Smooth muscle cell (in vitro differentiated cells): ENCODE data around the gene ITPRID2. TPM values are rescaled to one million over a fixed set of nuclear protein-coding genes. Genes with fewer than 3 reads are reported as not detected.

ENCODE experiments used
- DNase-seq: peaks from one replicate; lab custom pipeline; 2025; ENCODE audit not compliant: unreplicated experiment; lab: John Stamatoyannopoulos, UW
- H2AFZ ChIP-seq: fragments of 200-600 bp; sonication (generic); 2 replicates; pipeline ENCODE4 v1.6.0; 2016; ENCODE audit warnings: antibody characterized with exemption, low read depth, mild to moderate bottlenecking
- H3F3A ChIP-seq: fragments of 200-600 bp; sonication (generic); 2 replicates; pipeline ENCODE4 v1.6.0; 2017; ENCODE audit warnings: antibody characterized with exemption, low read depth
- H3K27ac ChIP-seq: fragments of 200-600 bp; sonication (generic); 2 replicates; pipeline ENCODE4 v1.5.1; 2016; ENCODE audit warnings: low read depth, mild to moderate bottlenecking
- H3K27me3 ChIP-seq: fragments of 200-600 bp; sonication (generic); 2 replicates; pipeline ENCODE4 v1.6.1; 2016; ENCODE audit warnings: low read depth, mild to moderate bottlenecking
- H3K36me3 ChIP-seq: fragments of 200-600 bp; sonication (generic); 2 replicates; pipeline ENCODE4 v1.5.1; 2016; ENCODE audit warnings: low read depth
- H3K4me1 ChIP-seq: fragments of 200-600 bp; sonication (generic); 2 replicates; pipeline ENCODE4 v1.5.1; 2016; ENCODE audit warnings: low read depth
- H3K4me2 ChIP-seq: fragments of 200-600 bp; sonication (generic); 2 replicates; pipeline ENCODE4 v1.6.0; 2016; ENCODE audit warnings: mild to moderate bottlenecking
- H3K4me3 ChIP-seq: fragments of 200-600 bp; sonication (generic); 2 replicates; pipeline ENCODE4 v1.5.1; 2016; ENCODE audit warnings: mild to moderate bottlenecking
- H3K79me2 ChIP-seq: fragments of 200-600 bp; sonication (generic); 2 replicates; pipeline ENCODE4 v1.6.0; 2016; ENCODE audit warnings: low read depth, mild to moderate bottlenecking
- H3K9ac ChIP-seq: fragments of 200-600 bp; sonication (generic); 2 replicates; pipeline ENCODE4 v1.6.0; 2016; ENCODE audit warnings: low read depth
- H3K9me3 ChIP-seq: fragments of 200-600 bp; sonication (generic); replicated peaks from 2 replicates; pipeline ENCODE4 v1.5.1; 2016; ENCODE audit warnings: low read depth
- H4K20me1 ChIP-seq: fragments of 200-600 bp; sonication (generic); 2 replicates; pipeline ENCODE4 v1.6.0; 2016; ENCODE audit warnings: low read depth
- CTCF ChIP-seq: fragments of 200-600 bp; sonication (generic); IDR thresholded peaks from 2 replicates; pipeline ENCODE4 v1.5.1; 2017; ENCODE audit warnings: borderline replicate concordance, mild to moderate bottlenecking, antibody characterized with exemption; ENCODE audit not compliant: insufficient read depth, poor library complexity, severe bottlenecking
- WGBS: methylation state at CpG from one replicate; pipeline ENCODE4 v1.1.7; 2016; ENCODE audit warnings: low lambda C conversion rate; 5-methylcytosine and 5-hydroxymethylcytosine counted together
- polyA plus RNA-seq: library from polyadenylated mRNA; unstranded; fragments of >200 nt; fragmentation: Nextera tagmentation; extraction: Ambion mirVana; gene quantifications from 2 replicates; pipeline ENCODE4 v1.2.1, GENCODE V29; 2016
- total RNA-seq: library from RNA; depleted of rRNA; stranded (reverse); fragments of >200 nt; gene quantifications from 2 replicates; pipeline ENCODE4 v1.2.3, GENCODE V29; 2014

ITPRID2 gene
- total and polyA plus RNA-seq, 2 experiments from 2014 or later = 28.2 to 556 TPM

DNA sequence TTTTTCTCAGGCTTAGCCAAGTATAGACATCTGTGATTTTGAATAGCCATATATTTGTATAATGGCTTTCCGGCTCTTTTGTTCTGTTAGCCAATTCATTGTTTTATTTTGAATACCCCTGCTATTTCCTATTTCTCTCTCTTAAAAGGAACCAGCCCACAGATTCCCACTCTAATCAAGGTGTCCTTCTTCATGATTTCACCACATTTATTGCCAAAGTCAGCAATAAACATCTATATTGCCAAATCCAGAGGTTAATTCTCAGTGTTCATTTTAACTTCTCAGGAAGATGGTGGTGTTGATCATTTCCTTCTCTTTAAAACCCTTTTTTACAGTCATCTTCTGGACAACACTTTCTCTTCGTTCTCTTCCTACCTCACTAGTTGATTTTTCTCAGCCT lies 13.1 kb upstream of the ITPRID2 start:
- Histone ChIP-seq H3K4me3 (no peak overlapping the region), H3K27ac (no peak overlapping the region)
- 77% methylated on average over 2 of the region's 2 CpGs for WGBS

GRCh38 chr2:181879295-181879694 lies 12.2 kb upstream of the ITPRID2 start:
- Histone ChIP-seq H3K27me3 (no peaks in the 10 kb centered on the region), H3K4me1 (no peaks in the 10 kb centered on the region), H3K4me3 (no peak overlapping the region), H3F3A (no peaks in the 10 kb centered on the region), H3K9me3 (no peaks in the 10 kb centered on the region), H2AFZ (no peak overlapping the region), H3K27ac (no peak overlapping the region), H3K36me3 (no peaks in the 10 kb centered on the region), H3K9ac (no peak overlapping the region), H4K20me1 (no peaks in the 10 kb centered on the region), H3K4me2 (no peak overlapping the region), H3K79me2 (no peaks in the 10 kb centered on the region)
- no peak for TF ChIP-seq CTCF
- 82% methylated on average over 2 of the region's 2 CpGs for WGBS
- no peak for DNase-seq

More for the DNA sequence above, 13.1 kb upstream of the ITPRID2 start:
- H2AFZ ChIP-seq = no peak overlapping the region
- no peaks in the 10 kb centered on the region for H3K36me3 ChIP-seq
- no peak for TF ChIP-seq CTCF
- H3K9me3 ChIP-seq = no peaks in the 10 kb centered on the region
- no peak overlapping the region for H3K4me2 ChIP-seq
- H3K27me3 ChIP-seq = no peaks in the 10 kb centered on the region
- H3F3A ChIP-seq = no peaks in the 10 kb centered on the region
- H3K9ac ChIP-seq = no peak overlapping the region
- no peaks in the 10 kb centered on the region for H3K79me2 ChIP-seq
- H4K20me1 ChIP-seq = no peaks in the 10 kb centered on the region
- DNase-seq = no peak
- H3K4me1 ChIP-seq = no peaks in the 10 kb centered on the region

GRCh38 chr2:181882246-181883020 lies 9.1 kb upstream of the ITPRID2 start:
- Histone ChIP-seq H3K9ac (no peak overlapping the region), H3K4me1 (no peaks in the 10 kb centered on the region), H3K27me3 (no peaks in the 10 kb centered on the region), H3K4me3 (no peak overlapping the region), H3K79me2 (no peaks in the 10 kb centered on the region), H3K27ac (no peak overlapping the region), H3F3A (no peaks in the 10 kb centered on the region), H3K4me2 (no peak overlapping the region), H3K36me3 (no peaks in the 10 kb centered on the region), H4K20me1 (no peaks in the 10 kb centered on the region), H3K9me3 (no peaks in the 10 kb centered on the region), H2AFZ (no peak overlapping the region)
- DNase-seq = no peak
- WGBS = 81% methylated on average over 4 of the region's 4 CpGs
- no peak for TF ChIP-seq CTCF

GRCh38 chr2:181884601-181885000 lies 6.9 kb upstream of the ITPRID2 start:
- H3F3A ChIP-seq = no peaks in the 10 kb centered on the region
- 74% methylated on average over 1 of the region's 1 CpG for WGBS
- no peak overlapping the region for H2AFZ ChIP-seq
- H3K4me1 ChIP-seq = no peaks in the 10 kb centered on the region
- H3K79me2 ChIP-seq = no peaks in the 10 kb centered on the region
- H3K4me2 ChIP-seq = no peak overlapping the region
- H4K20me1 ChIP-seq = no peaks in the 10 kb centered on the region
- no peak overlapping the region for H3K9ac ChIP-seq
- DNase-seq = no peak
- H3K9me3 ChIP-seq = no peaks in the 10 kb centered on the region
- no peaks in the 10 kb centered on the region for H3K27me3 ChIP-seq
- H3K4me3 ChIP-seq = no peak overlapping the region
- H3K27ac ChIP-seq = no peak overlapping the region
- TF ChIP-seq CTCF = no peak
- H3K36me3 ChIP-seq = no peaks in the 10 kb centered on the region
